SU-DHL-6 (cell line): ENCODE measurements around the gene FAM20C.

ENCODE experiments used
- CTCF ChIP-seq: fragments of 200-600 bp; sonication (generic); IDR thresholded peaks from one replicate; pipeline ENCODE4 v1.5.1; 2017; ENCODE audit warnings: antibody characterized with exemption, mild to moderate bottlenecking, low read length, moderate library complexity; ENCODE audit not compliant: insufficient read depth, poor library complexity, severe bottlenecking
- EZH2phosphoT487 ChIP-seq: fragments of 200-600 bp; sonication (generic), shearing (Covaris generic); conservative IDR thresholded peaks from 2 replicates; pipeline ENCODE4 v1.6.1; 2018; ENCODE audit warnings: mild to moderate bottlenecking, antibody characterized with exemption, low read length, moderate library complexity, mixed read lengths

- TF ChIP-seq CTCF: no peak
- no peak for TF ChIP-seq EZH2phosphoT487
These were observed 17.7 kb upstream of the FAM20C start for GRCh38 chr7:174716-175115.
